HEK293 (cell line): ENCODE measurements around the gene SYNE1.

Experiments used
- CTCF ChIA-PET: fragments of 350-600 bp; formaldehyde crosslinking; extraction: SDS; loops from one replicate; lab custom pipeline; 2021; ENCODE audit warnings: antibody characterized with exemption; lab: Yijun Ruan, JAX
- POLR2A ChIA-PET: fragments of 300-600 bp; formaldehyde crosslinking; extraction: SDS; loops from one replicate; lab custom pipeline; 2020; ENCODE audit warnings: antibody characterized with exemption, inconsistent platforms; lab: Yijun Ruan, JAX
- H3K27ac ChIP-seq: fragments of 200-500 bp; sonication (Bioruptor generic); 2 replicates; pipeline ENCODE4 v1.5.1; 2014; ENCODE audit warnings: low read depth, low read length, control low read depth, inconsistent platforms; ENCODE audit errors: extremely low read depth
- H3K36me3 ChIP-seq, 2 experiments: fragments of 200-500 bp in 1 of 2; sonication (Bioruptor generic) in 1 of 2; 1 replicate in 1 of 2; 2 replicates in 1 of 2; pipeline ENCODE4 v1.5.1; 2014 to 2017; ENCODE audit warnings: inconsistent platforms in 2 of 2, low read length in 2 of 2; ENCODE audit not compliant: control insufficient read depth in 2 of 2, insufficient read depth in 1 of 2
- H3K4me1 ChIP-seq: fragments of 200-500 bp; sonication (Bioruptor generic); 2 replicates; pipeline ENCODE4 v1.5.1; 2014; ENCODE audit warnings: mild to moderate bottlenecking, low read length, inconsistent platforms; ENCODE audit not compliant: control insufficient read depth, insufficient read depth
- H3K4me3 ChIP-seq: 2 replicates; pipeline ENCODE4 v1.5.1; 2011; ENCODE audit warnings: low read depth, mild to moderate bottlenecking, control low read depth, low read length, moderate library complexity
- H3K9me3 ChIP-seq: fragments of 200-500 bp; sonication (Bioruptor generic); 2 replicates; pipeline ENCODE4 v1.5.1; 2014; ENCODE audit warnings: low read depth, low read length, inconsistent platforms; ENCODE audit not compliant: control insufficient read depth, insufficient read depth
- OVOL3 ChIP-seq: fragments of 450-650 bp; formaldehyde crosslinking; IDR thresholded peaks from 2 replicates; pipeline ENCODE4 v1.5.1; 2016; ENCODE audit warnings: missing biosample characterization, missing genetic modification characterization
- SCRT1 ChIP-seq: fragments of 450-650 bp; formaldehyde crosslinking; IDR thresholded peaks from 2 replicates; pipeline ENCODE4 v1.5.1; 2016; ENCODE audit warnings: missing biosample characterization, missing genetic modification characterization, borderline replicate concordance
- SCRT2 ChIP-seq: fragments of 450-650 bp; formaldehyde crosslinking; IDR thresholded peaks from 2 replicates; pipeline ENCODE4 v1.5.1; 2016; ENCODE audit warnings: missing biosample characterization, missing genetic modification characterization
- ZNF121 ChIP-seq: fragments of 450-650 bp; formaldehyde crosslinking; IDR thresholded peaks from 2 replicates; pipeline ENCODE4 v1.5.1; 2016; ENCODE audit warnings: missing biosample characterization, missing genetic modification characterization
- ZNF138 ChIP-seq: fragments of 450-650 bp; formaldehyde crosslinking; IDR thresholded peaks from 2 replicates; pipeline ENCODE4 v1.5.1; 2016; ENCODE audit warnings: missing biosample characterization, missing genetic modification characterization, borderline replicate concordance
- ZNF174 ChIP-seq: fragments of 450-650 bp; formaldehyde crosslinking; IDR thresholded peaks from 2 replicates; pipeline ENCODE4 v1.5.0; 2017; ENCODE audit warnings: missing biosample characterization, mild to moderate bottlenecking, missing genetic modification characterization
- ZNF175 ChIP-seq: fragments of 450-650 bp; formaldehyde crosslinking; IDR thresholded peaks from 2 replicates; pipeline ENCODE4 v1.5.1; 2016; ENCODE audit warnings: missing biosample characterization, missing genetic modification characterization
- ZNF211 ChIP-seq: fragments of 450-650 bp; formaldehyde crosslinking; IDR thresholded peaks from 2 replicates; pipeline ENCODE4 v1.5.1; 2016; ENCODE audit warnings: low read depth, missing biosample characterization, missing genetic modification characterization
- ZNF221 ChIP-seq: fragments of 450-650 bp; formaldehyde crosslinking; IDR thresholded peaks from 2 replicates; pipeline ENCODE4 v1.5.1; 2017; ENCODE audit warnings: missing biosample characterization, missing genetic modification characterization, borderline replicate concordance
- ZNF24 ChIP-seq: fragments of 450-650 bp; formaldehyde crosslinking; IDR thresholded peaks from 2 replicates; pipeline ENCODE4 v1.5.1; 2016; ENCODE audit warnings: missing biosample characterization, missing genetic modification characterization
- ZNF266 ChIP-seq: fragments of 450-650 bp; formaldehyde crosslinking; IDR thresholded peaks from 2 replicates; pipeline ENCODE4 v1.5.1; 2016; ENCODE audit warnings: missing biosample characterization, missing genetic modification characterization, low read depth
- ZNF362 ChIP-seq: fragments of 450-650 bp; formaldehyde crosslinking; IDR thresholded peaks from 2 replicates; pipeline ENCODE4 v1.5.1; 2016; ENCODE audit warnings: missing biosample characterization, missing genetic modification characterization
- ZNF398 ChIP-seq: fragments of 450-650 bp; formaldehyde crosslinking; IDR thresholded peaks from 2 replicates; pipeline ENCODE4 v1.5.1; 2017; ENCODE audit warnings: missing biosample characterization, missing genetic modification characterization
- ZNF48 ChIP-seq: fragments of 450-650 bp; formaldehyde crosslinking; IDR thresholded peaks from 2 replicates; pipeline ENCODE4 v1.5.1; 2016; ENCODE audit warnings: missing biosample characterization, missing genetic modification characterization
- ZNF544 ChIP-seq: fragments of 450-650 bp; formaldehyde crosslinking; IDR thresholded peaks from 2 replicates; pipeline ENCODE4 v1.5.0; 2017; ENCODE audit warnings: missing biosample characterization, missing genetic modification characterization
- ZNF558 ChIP-seq: fragments of 450-650 bp; formaldehyde crosslinking; IDR thresholded peaks from 2 replicates; pipeline ENCODE4 v1.5.1; 2016; ENCODE audit warnings: missing biosample characterization, missing genetic modification characterization
- ZNF629 ChIP-seq: fragments of 450-650 bp; formaldehyde crosslinking; IDR thresholded peaks from 2 replicates; pipeline ENCODE4 v1.5.1; 2017; ENCODE audit warnings: missing biosample characterization, missing genetic modification characterization
- ZSCAN30 ChIP-seq: fragments of 450-650 bp; IDR thresholded peaks from 2 replicates; pipeline ENCODE4 v1.5.1; 2018; ENCODE audit warnings: missing biosample characterization, mild to moderate bottlenecking, missing genetic modification characterization, moderate library complexity
- ZXDB ChIP-seq: fragments of 450-650 bp; formaldehyde crosslinking; IDR thresholded peaks from 2 replicates; pipeline ENCODE4 v1.5.1; 2016; ENCODE audit warnings: missing biosample characterization, missing genetic modification characterization

Gene SYNE1

GRCh38 chr6:152300517-152300916 lies 336.6 kb downstream of the SYNE1 start:
- no peak overlapping the region for H3K27ac ChIP-seq
- no peak for TF ChIP-seq ZNF48 (tag by site-specific recombination)
- TF ChIP-seq ZNF24 (tag by site-specific recombination) = no peak
- no peak for TF ChIP-seq OVOL3 (tag by site-specific recombination)
- TF ChIP-seq ZNF211 (tag by site-specific recombination) = no peak
- peak; percentile 87 for TF ChIP-seq SCRT1 (tag by site-specific recombination)
- TF ChIP-seq ZNF266 (tag by site-specific recombination) = no peak
- TF ChIP-seq ZNF175 (tag by site-specific recombination) = no peak
- peak; percentile 92 for TF ChIP-seq SCRT2
- TF ChIP-seq ZNF138 = no peak
- no peak for TF ChIP-seq ZSCAN30 (tag by site-specific recombination)
- TF ChIP-seq, all 188 proteins: peak for 2
- ChIA-PET CTCF (interaction anchor here (1.0 to 3.2 kb wide), 4 partner anchors 10 to 49 kb away, joined by 3 to 30 read pairs (median 5); no protein-coding TSS in a partner anchor), POLR2A (no interaction called here)
- peaks cover 4% of the 10 kb centered on the region; the same call in 1 of the 2 replicates for H3K4me1 ChIP-seq
- H3K36me3 ChIP-seq = peaks cover 0 to 3% of the 10 kb centered on the region in 2 experiments; a peak in 1 of 3 replicates
- no peak overlapping the region for H3K4me3 ChIP-seq
- no peaks in the 10 kb centered on the region for H3K9me3 ChIP-seq

- Histone ChIP-seq H3K4me3 (no peak overlapping the region), H3K27ac (no peak overlapping the region), H3K36me3 (no peaks in the 10 kb centered on the region), H3K9me3 (no peaks in the 10 kb centered on the region), H3K4me1 (peaks cover 4% of the 10 kb centered on the region; the same call in 1 of the 2 replicates)
- POLR2A ChIA-PET = interaction anchor here (0.6 kb wide), 1 partner anchor 66 kb away, joined by 4 read pairs; no protein-coding TSS in a partner anchor
- CTCF ChIA-PET = interaction anchor here (0.6 to 1.7 kb wide), 3 partner anchors 12 to 846 kb away, joined by 3 to 6 read pairs (median 3); no protein-coding TSS in a partner anchor
- TF ChIP-seq ZNF558 (tag by site-specific recombination) (no peak), ZNF121 (tag by site-specific recombination) (no peak), ZNF544 (tag by site-specific recombination) (no peak), ZNF221 (no peak), ZNF629 (no peak), ZXDB (tag by site-specific recombination) (no peak), ZNF362 (tag by site-specific recombination) (no peak), ZNF211 (tag by site-specific recombination) (no peak), ZNF398 (tag by site-specific recombination) (no peak), ZNF174 (tag by site-specific recombination) (no peak)
These were observed 338.1 kb downstream of the SYNE1 start for GRCh38 chr6:152298848-152299735.
